CD4-positive, alpha-beta T cell (primary cell): ENCODE measurements around the gene STC2. TPM values are rescaled to one million over a fixed set of nuclear protein-coding genes. Genes with fewer than 3 reads are reported as not detected.

Experiments
- ATAC-seq: fragments of 200-7000 bp; cut with Tn5 transposase; one replicate; pipeline ENCODE4 v1.10.0; 2022; ENCODE audit warnings: mild to moderate bottlenecking; ENCODE audit not compliant: poor library complexity
- CTCF ChIA-PET: fragments of 350-600 bp; sonication (Branson Sonifier 250); formaldehyde crosslinking; loops from one replicate; lab custom pipeline; 2021; ENCODE audit warnings: antibody characterized with exemption, inconsistent platforms; lab: Charles Lee
- POLR2A ChIA-PET: fragments of 350-600 bp; sonication (Branson Sonifier 250); formaldehyde crosslinking; loops from one replicate; lab custom pipeline; 2021; ENCODE audit warnings: antibody characterized with exemption, inconsistent platforms; lab: Charles Lee
- DNase-seq, 14 experiments: peaks; one replicate each; pipeline ENCODE4 v3.0.0-alpha.2; 2013 to 2020; ENCODE audit warnings: mixed read lengths in 2 of 14
- H3K27ac ChIP-seq, 2 donors: one replicate each; pipeline versions ENCODE4 v1.5.1 to v1.7.0; 2013; ENCODE audit warnings: low read length in 2 of 2, low read depth in 1 of 2, mild to moderate bottlenecking in 1 of 2
- H3K27me3 ChIP-seq, 2 experiments: 1 replicate in 1 of 2; 2 replicates in 1 of 2; pipeline versions ENCODE4 v1.6.1 to v1.7.0; 2013; ENCODE audit warnings: low read length in 2 of 2, control low read depth in 1 of 2, mild to moderate bottlenecking in 1 of 2, moderate library complexity in 1 of 2; ENCODE audit not compliant: insufficient read depth in 2 of 2, control insufficient read depth in 1 of 2
- H3K36me3 ChIP-seq: one replicate; pipeline ENCODE4 v1.6.1; 2013; ENCODE audit warnings: low read length, control low read depth; ENCODE audit not compliant: insufficient read depth
- H3K4me1 ChIP-seq: one replicate; pipeline ENCODE4 v1.6.1; 2013; ENCODE audit warnings: low read length, control low read depth; ENCODE audit not compliant: insufficient read depth
- H3K4me3 ChIP-seq: one replicate; pipeline ENCODE4 v1.5.1; 2013; ENCODE audit warnings: mild to moderate bottlenecking, low read length, moderate library complexity
- H3K9me3 ChIP-seq, 2 experiments: 1 replicate in 1 of 2; 2 replicates in 1 of 2; pipeline versions ENCODE4 v1.6.1 to v1.7.0; 2013; ENCODE audit warnings: low read length in 2 of 2, mild to moderate bottlenecking in 2 of 2, control low read depth in 1 of 2, moderate library complexity in 1 of 2; ENCODE audit not compliant: control insufficient read depth in 1 of 2, insufficient read depth in 1 of 2
- H3K27ac Mint-ChIP-seq: one replicate; pipeline ENCODE4 v1.8.0; 2020; ENCODE audit warnings: mixed read lengths
- H3K27me3 Mint-ChIP-seq: one replicate; pipeline ENCODE4 v1.8.0; 2021; ENCODE audit warnings: mixed read lengths
- H3K36me3 Mint-ChIP-seq: one replicate; pipeline ENCODE4 v1.8.0; 2021; ENCODE audit warnings: low read depth, mixed read lengths
- H3K4me1 Mint-ChIP-seq: one replicate; pipeline ENCODE4 v1.8.0; 2021; ENCODE audit warnings: low read depth, mixed read lengths
- H3K4me3 Mint-ChIP-seq: one replicate; pipeline ENCODE4 v1.8.0; 2020; ENCODE audit warnings: mild to moderate bottlenecking, mixed read lengths
- H3K9me3 Mint-ChIP-seq: one replicate; pipeline ENCODE4 v1.8.0; 2020; ENCODE audit warnings: mixed read lengths
- CTCF ChIP-seq: fragments of 200-600 bp; IDR thresholded peaks from one replicate; pipeline ENCODE4 v1.8.0; 2022; ENCODE audit warnings: antibody characterized with exemption, mild to moderate bottlenecking
- intact Hi-C, 2 experiments: fragments of 100-400 bp; cut with DNase I in 1 of 2; cut with micrococcal nuclease in 1 of 2; formaldehyde crosslinking; loops; one replicate each; pipeline versions ENCODE4 v1.15.1 to v1.9.0; 2023 to 2025; cut with DNase I, micrococcal nuclease
- total RNA-seq, 174 experiments: library from RNA in 2 of 174; stranded (reverse) in 2 of 174; gene quantifications; one replicate each; pipeline ENCODE4 v1.2.3 and lab custom pipeline; 2021 to 2026

STC2 gene
- total RNA-seq, 2 experiments from 2014 or later = not detected

DNA sequence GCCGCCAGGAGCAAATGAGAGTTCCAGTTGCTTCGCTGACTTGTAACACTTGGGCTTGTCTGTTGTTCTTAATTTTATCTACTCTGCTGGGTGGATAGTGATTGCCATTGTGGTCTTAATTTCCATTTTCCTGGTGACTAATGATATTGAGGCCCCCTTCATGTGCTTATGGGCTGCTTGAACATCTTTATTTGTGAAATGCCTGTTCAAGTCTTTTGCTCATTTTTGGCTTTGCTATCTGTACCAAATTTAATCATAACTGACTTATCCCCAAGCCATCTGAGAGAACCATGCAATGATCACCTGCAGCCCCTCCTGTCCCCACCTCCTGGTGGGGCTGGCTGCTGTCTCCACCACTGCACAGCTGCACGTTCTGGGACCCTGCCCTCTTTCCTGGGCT, 20.5 kb downstream of the STC2 start:
- Histone ChIP-seq H3K36me3 (no peaks in the 10 kb centered on the region), H3K4me1 (no peaks in the 10 kb centered on the region), H3K4me3 (no peak overlapping the region), H3K27ac (no peak overlapping the region), H3K9me3 (peaks cover 4 to 20% of the 10 kb centered on the region in 2 experiments), H3K27me3 (peaks cover 19 to 23% of the 10 kb centered on the region in 2 experiments)
- Mint-ChIP-seq H3K4me1 (no peaks in the 10 kb centered on the region), H3K4me3 (no peak overlapping the region), H3K36me3 (no peaks in the 10 kb centered on the region), H3K27me3 (peaks cover 71% of the 10 kb centered on the region), H3K9me3 (peaks cover 5% of the 10 kb centered on the region), H3K27ac (no peak overlapping the region)
- no peak for TF ChIP-seq CTCF
- intact Hi-C loops = no loop called here
- DNase-seq = no peak
- no peak for ATAC-seq
- ChIA-PET POLR2A (no interaction called here), CTCF (no interaction called here)

- no peaks in the 10 kb centered on the region for H3K36me3 Mint-ChIP-seq
- no peaks in the 10 kb centered on the region for H3K4me1 Mint-ChIP-seq
- Histone ChIP-seq H3K4me1 (no peaks in the 10 kb centered on the region), H3K36me3 (no peaks in the 10 kb centered on the region), H3K27me3 (peaks cover 13 to 16% of the 10 kb centered on the region in 2 experiments), H3K9me3 (peaks cover 4 to 20% of the 10 kb centered on the region in 2 experiments), H3K27ac (no peak overlapping the region), H3K4me3 (no peak overlapping the region)
- no peak overlapping the region for H3K27ac Mint-ChIP-seq
- peaks cover 69% of the 10 kb centered on the region for H3K27me3 Mint-ChIP-seq
- DNase-seq (no peak), ATAC-seq (no peak)
- intact Hi-C loops = no loop called here
- TF ChIP-seq CTCF = no peak
- ChIA-PET CTCF (no interaction called here), POLR2A (no interaction called here)
- peaks cover 5% of the 10 kb centered on the region for H3K9me3 Mint-ChIP-seq
- H3K4me3 Mint-ChIP-seq = no peak overlapping the region
Measured at GRCh38 chr5:173306695-173307094, 21.5 kb downstream of the STC2 start.

DNA sequence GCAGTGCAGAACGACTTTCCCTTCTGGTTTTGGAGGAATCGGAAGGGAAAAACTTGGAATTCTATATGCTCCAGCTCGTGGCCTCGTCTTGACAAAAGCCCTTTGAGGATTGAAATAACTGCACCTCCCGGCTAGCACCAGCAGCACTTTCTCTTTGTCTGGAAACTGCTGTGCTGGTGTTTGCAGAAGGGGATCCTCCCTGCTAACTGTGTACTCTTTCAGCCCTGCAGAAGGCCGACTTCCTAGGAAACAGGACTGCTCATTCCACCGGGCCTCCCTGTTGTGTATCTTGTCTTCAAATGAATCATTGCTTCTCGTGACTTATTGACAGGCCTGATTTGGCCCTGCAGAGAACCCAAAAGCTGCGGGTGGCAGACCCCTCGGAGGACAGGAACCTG, 23.6 kb downstream of the STC2 start:
- no peak for TF ChIP-seq CTCF
- H3K36me3 Mint-ChIP-seq = no peaks in the 10 kb centered on the region
- H3K9me3 Mint-ChIP-seq = peaks cover 5% of the 10 kb centered on the region
- no peak overlapping the region for H3K4me3 Mint-ChIP-seq
- ATAC-seq (no peak), DNase-seq (no peak)
- CTCF ChIA-PET = no interaction called here
- H3K27ac ChIP-seq = no peak overlapping the region
- intact Hi-C loops = no loop called here
- H3K9me3 ChIP-seq = peaks cover 4 to 14% of the 10 kb centered on the region in 2 experiments
- no peak overlapping the region for H3K4me3 ChIP-seq
- H3K27me3 ChIP-seq = peaks cover 8 to 10% of the 10 kb centered on the region in 2 experiments
- no peaks in the 10 kb centered on the region for H3K4me1 ChIP-seq
- H3K36me3 ChIP-seq = no peaks in the 10 kb centered on the region
- POLR2A ChIA-PET = no interaction called here
- H3K4me1 Mint-ChIP-seq = no peaks in the 10 kb centered on the region
- H3K27me3 Mint-ChIP-seq = peaks cover 56% of the 10 kb centered on the region
- H3K27ac Mint-ChIP-seq = no peak overlapping the region
